Endothelial cell of umbilical vein (primary cell): Measurements from ENCODE around the gene SDK2. TPM values are rescaled to one million over a fixed set of nuclear protein-coding genes. Genes with fewer than 3 reads are reported as not detected.

Experiments
- BruUV-seq: library from RNA; stranded (reverse); fragments of 400-500 nt; replicated peaks from 2 replicates; lab custom pipeline; 2021; lab: Mats Ljungman, UMichigan
- CTCF ChIA-PET: fragments of 300-600, 350-600 bp; sonication (Branson Sonifier 250); formaldehyde crosslinking; loops from one replicate; lab custom pipeline; 2021; ENCODE audit warnings: antibody characterized with exemption, inconsistent platforms; lab: Charles Lee
- POLR2A ChIA-PET: fragments of 300-600, 350-600 bp; sonication (Branson Sonifier 250); formaldehyde crosslinking; loops from one replicate; lab custom pipeline; 2021; ENCODE audit warnings: antibody characterized with exemption, inconsistent platforms; lab: Charles Lee
- DNase-seq: peaks from one replicate; pipeline ENCODE4 v3.0.0-alpha.2; 2011; ENCODE audit warnings: low read depth, low spot score
- FAIRE-seq: peaks from 2 replicates; lab custom pipeline; 2011; peaks lifted over from hg19 to GRCh38; lab: Jason Lieb, UNC
- H2AFZ ChIP-seq: 2 replicates; pipeline ENCODE4 v1.6.0; 2012; ENCODE audit warnings: low read depth, low read length, control low read depth, inconsistent platforms
- H3K27ac ChIP-seq: 2 replicates; pipeline ENCODE4 v1.5.1; 2011; ENCODE audit warnings: low read depth, mild to moderate bottlenecking, control low read depth, low read length, moderate library complexity; ENCODE audit not compliant: insufficient read depth
- H3K27me3 ChIP-seq, 2 experiments: 2 replicates each; pipeline versions ENCODE4 v1.6.0 to v1.6.1; 2011; ENCODE audit warnings: low read length in 2 of 2, mixed read lengths in 1 of 2; ENCODE audit not compliant: control insufficient read depth in 2 of 2, insufficient read depth in 2 of 2
- H3K36me3 ChIP-seq, 2 experiments: 2 replicates in 1 of 2; 3 replicates in 1 of 2; pipeline ENCODE4 v1.5.1; 2011; ENCODE audit warnings: low read length in 2 of 2, mild to moderate bottlenecking in 1 of 2, moderate library complexity in 1 of 2; ENCODE audit not compliant: control insufficient read depth in 2 of 2, insufficient read depth in 2 of 2; ENCODE audit errors: extremely low read depth in 1 of 2
- H3K4me1 ChIP-seq: 3 replicates; pipeline ENCODE4 v1.5.1; 2011; ENCODE audit warnings: mild to moderate bottlenecking, low read length; ENCODE audit not compliant: control insufficient read depth, insufficient read depth; ENCODE audit errors: extremely low read depth
- H3K4me2 ChIP-seq: 2 replicates; pipeline ENCODE4 v1.6.1; 2011; ENCODE audit warnings: low read length, control low read depth, mixed read lengths; ENCODE audit not compliant: insufficient read depth
- H3K4me3 ChIP-seq, 3 experiments: fragments of 200-600 bp in 1 of 3; sonication (generic), shearing (Covaris generic) in 1 of 3; replicated peaks in 1 of 3; 2 replicates each; pipeline ENCODE4 v1.5.1; 2011 to 2016; ENCODE audit warnings: control low read depth in 3 of 3, low read length in 3 of 3, mild to moderate bottlenecking in 2 of 3, inconsistent platforms in 1 of 3, low read depth in 1 of 3, moderate library complexity in 1 of 3; ENCODE audit not compliant: insufficient read depth in 1 of 3
- H3K79me2 ChIP-seq: 2 replicates; pipeline ENCODE4 v1.6.0; 2012; ENCODE audit warnings: low read length, inconsistent platforms; ENCODE audit not compliant: control insufficient read depth, insufficient read depth
- H3K9ac ChIP-seq: replicated peaks from 2 replicates; pipeline ENCODE3; 2011; ENCODE audit warnings: low read length, control low read depth; ENCODE audit not compliant: insufficient read depth; ENCODE audit errors: extremely low read depth
- H3K9me1 ChIP-seq: replicated peaks from 3 replicates; pipeline ENCODE4 v1.6.0; 2011; ENCODE audit warnings: mild to moderate bottlenecking, low read length; ENCODE audit not compliant: control insufficient read depth, insufficient read depth; ENCODE audit errors: extremely low read depth
- H3K9me3 ChIP-seq: replicated peaks from 2 replicates; pipeline ENCODE4 v1.5.1; 2012; ENCODE audit warnings: low read length, inconsistent platforms; ENCODE audit not compliant: control insufficient read depth, insufficient read depth
- H4K20me1 ChIP-seq: replicated peaks from 2 replicates; pipeline ENCODE3; 2011; ENCODE audit warnings: mild to moderate bottlenecking, low read length; ENCODE audit not compliant: control insufficient read depth, insufficient read depth; ENCODE audit errors: extremely low read depth
- CTCF ChIP-seq, 2 donors: IDR thresholded peaks; 1 replicate in 1 of 2; 2 replicates in 1 of 2; pipeline ENCODE4 v1.5.1; 2011; ENCODE audit warnings: low read length in 2 of 2, mild to moderate bottlenecking in 2 of 2, moderate library complexity in 2 of 2, control low read depth in 1 of 2, inconsistent platforms in 1 of 2, low read depth in 1 of 2; ENCODE audit not compliant: insufficient read depth in 1 of 2; ENCODE audit errors: extremely low read depth in 1 of 2
- EZH2 ChIP-seq: IDR thresholded peaks from 2 replicates; pipeline ENCODE4 v1.6.1; 2012; ENCODE audit warnings: borderline replicate concordance, low read depth, mild to moderate bottlenecking, moderate library complexity, low read length, inconsistent platforms; ENCODE audit not compliant: severe bottlenecking
- FOS ChIP-seq: IDR thresholded peaks from 2 replicates; pipeline ENCODE4 v1.6.1; 2011; ENCODE audit warnings: mild to moderate bottlenecking, low read length, moderate library complexity, borderline replicate concordance; ENCODE audit not compliant: insufficient read depth
- GATA2 ChIP-seq: IDR thresholded peaks from 2 replicates; pipeline ENCODE4 v1.7.0; 2011; ENCODE audit warnings: low read depth, mild to moderate bottlenecking, moderate library complexity, mixed read lengths, low read length; ENCODE audit not compliant: insufficient read length, insufficient read depth
- JUN ChIP-seq: IDR thresholded peaks from 2 replicates; pipeline ENCODE4 v1.6.1; 2011; ENCODE audit warnings: borderline replicate concordance, low read depth; ENCODE audit not compliant: insufficient read length, insufficient read depth
- MAX ChIP-seq: IDR thresholded peaks from 2 replicates; pipeline ENCODE4 v1.6.1; 2011; ENCODE audit not compliant: insufficient read depth, insufficient read length
- MYC ChIP-seq: IDR thresholded peaks from one replicate; pipeline ENCODE4 v1.6.1; 2011; ENCODE audit warnings: mild to moderate bottlenecking, low read depth, low read length
- POLR2A ChIP-seq: IDR thresholded peaks from 2 replicates; pipeline ENCODE4 v1.6.1; 2012; ENCODE audit warnings: low read depth, mild to moderate bottlenecking, control low read depth, low read length
- POLR2AphosphoS5 ChIP-seq: IDR thresholded peaks from 2 replicates; pipeline ENCODE4 v1.6.1; 2012; ENCODE audit warnings: low read depth, mild to moderate bottlenecking, control low read depth, low read length, moderate library complexity; ENCODE audit not compliant: insufficient read depth
- dilution Hi-C: fragments of 300-500 bp; cut with MboI; formaldehyde crosslinking; loops from one replicate; pipeline ENCODE4 v1.15.0; 2019; ENCODE audit warnings: low sequenced_read_pairs; ENCODE audit not compliant: extremely low pct_ligation_motif_present
- intact Hi-C: fragments of 100-400 bp; cut with micrococcal nuclease; formaldehyde crosslinking; loops from one replicate; pipeline ENCODE4 v1.10.0; 2022
- polyA plus RNA-seq, 4 experiments: library from polyadenylated mRNA; depleted of rRNA in 3 of 4; stranded (reverse) in 3 of 4; unstranded in 1 of 4; fragments of >200 nt; gene quantifications; 2 replicates each; pipeline versions ENCODE4 v1.2.1 to v1.2.3, GENCODE V29; 2011 to 2012; ENCODE audit warnings: missing spikeins in 1 of 4
- total RNA-seq: library from RNA; stranded (reverse); gene quantifications from 2 replicates; pipeline ENCODE4 v1.2.3, GENCODE V29; 2021

SDK2 gene
- total and polyA plus RNA-seq, 2 donors (not counting 3 experiments of a cell fraction or from before 2014, with no cell fraction given): not detected

GRCh38 chr17:73319766-73320165 lies 324.5 kb downstream of the SDK2 start:
- no peak overlapping the region for H2AFZ ChIP-seq
- CTCF ChIA-PET: interaction anchor here (0.9 to 1.6 kb wide), 2 partner anchors 9 to 51 kb away, joined by 4 to 5 read pairs; no protein-coding TSS in a partner anchor
- H3K27me3 ChIP-seq: peaks cover 2% of the 10 kb centered on the region in 2 experiments
- no peaks in the 10 kb centered on the region for H3K79me2 ChIP-seq
- no peak overlapping the region for H3K4me2 ChIP-seq
- no peak for DNase-seq
- H3K27ac ChIP-seq: no peak overlapping the region
- no peaks in the 10 kb centered on the region for H4K20me1 ChIP-seq
- POLR2A ChIA-PET: interaction anchor here (0.7 kb wide), 1 partner anchor 28 kb away, joined by 3 read pairs; no protein-coding TSS in a partner anchor
- no peak overlapping the region for H3K9ac ChIP-seq
- TF ChIP-seq MAX: no peak
- no peak for TF ChIP-seq GATA2
- TF ChIP-seq POLR2AphosphoS5: no peak
- TF ChIP-seq FOS: no peak
- no peak for TF ChIP-seq JUN
- TF ChIP-seq POLR2A: no peak
- TF ChIP-seq MYC: no peak
- no peak for TF ChIP-seq EZH2
- TF ChIP-seq CTCF (IDR thresholded peaks at IDR 0.05; ENCODE audit: extremely low read depth in 1 of 2, insufficient read depth in 1 of 2, low read depth in 1 of 2, low read length in 2 of 2): no peak
- no TSS peak for BruUV-seq
- no peaks in the 10 kb centered on the region for H3K9me1 ChIP-seq
- no peaks in the 10 kb centered on the region for H3K4me1 ChIP-seq
- dilution Hi-C loops (no loop called here), intact Hi-C loops (loop anchor here (10.0 kb wide), 1 partner anchor 1425 kb away; the partner anchor contains the start of gene NHERF1)
- no peak for FAIRE-seq
- H3K36me3 ChIP-seq: no peaks in the 10 kb centered on the region
- H3K4me3 ChIP-seq: no peak overlapping the region
- H3K9me3 ChIP-seq: no peaks in the 10 kb centered on the region
